ENCODE results near the gene RHBDL1.
"Not testable (repeated sequence)": the region's sequence is repeated elsewhere in the genome, so short reads cannot be mapped to it uniquely, and the experiment has no call there.

RHBDL1 gene

GRCh38 chr16:686459-687260 lies 11.2 kb downstream of the RHBDL1 start:
- DNase-seq (ENCODE audit: insufficient read length, low spot score) (no peak), FAIRE-seq (no peak)
- no peak for TF ChIP-seq POLR2A (IDR thresholded peaks at IDR 0.05; ENCODE audit: low read depth, low read length)

GRCh38 chr16:687499-687898 lies 12.0 kb downstream of the RHBDL1 start:
- DNase-seq (ENCODE audit: insufficient read length, low spot score), result no peak

GRCh38 chr16:689175-689897 lies 13.9 kb downstream of the RHBDL1 start:
- DNase-seq (ENCODE audit: insufficient read length, low spot score), result no peak
- no peak for FAIRE-seq
- no peak for TF ChIP-seq POLR2A (IDR thresholded peaks at IDR 0.05; ENCODE audit: low read depth, low read length)

More at GRCh38 chr16:687499-687898, 12.0 kb downstream of the RHBDL1 start:
- FAIRE-seq, result no peak
- no peak for TF ChIP-seq POLR2A (IDR thresholded peaks at IDR 0.05; ENCODE audit: low read depth, low read length)

DNA sequence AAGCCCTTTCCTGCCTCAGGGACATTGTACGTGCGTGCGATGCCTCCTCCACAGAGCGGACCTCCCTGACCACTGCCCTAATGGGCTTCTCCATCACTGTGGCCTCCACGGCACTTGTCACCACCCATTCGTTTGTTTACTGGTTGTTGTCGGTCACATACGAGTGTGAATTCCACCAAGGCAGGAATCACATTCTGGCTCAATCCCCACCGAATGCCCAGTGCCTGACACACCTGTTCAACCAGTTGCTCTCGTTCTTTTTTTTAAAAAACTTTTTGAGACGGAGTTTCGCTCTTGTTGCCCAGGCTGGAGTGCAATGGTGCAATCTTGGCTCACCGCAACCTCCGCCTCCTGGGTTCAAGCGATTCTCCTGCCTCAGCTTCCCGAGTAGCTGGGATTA lies 15.8 kb downstream of the RHBDL1 start:
- DNase-seq (ENCODE audit: insufficient read length, low spot score); FAIRE-seq: not testable (repeated sequence)

- TF ChIP-seq POLR2A (IDR thresholded peaks at IDR 0.05; ENCODE audit: low read depth, low read length), result no peak
- no peak for FAIRE-seq
- DNase-seq (ENCODE audit: insufficient read length, low spot score), result no peak
Measured at GRCh38 chr16:692356-693108, 17.1 kb downstream of the RHBDL1 start.

DNA sequence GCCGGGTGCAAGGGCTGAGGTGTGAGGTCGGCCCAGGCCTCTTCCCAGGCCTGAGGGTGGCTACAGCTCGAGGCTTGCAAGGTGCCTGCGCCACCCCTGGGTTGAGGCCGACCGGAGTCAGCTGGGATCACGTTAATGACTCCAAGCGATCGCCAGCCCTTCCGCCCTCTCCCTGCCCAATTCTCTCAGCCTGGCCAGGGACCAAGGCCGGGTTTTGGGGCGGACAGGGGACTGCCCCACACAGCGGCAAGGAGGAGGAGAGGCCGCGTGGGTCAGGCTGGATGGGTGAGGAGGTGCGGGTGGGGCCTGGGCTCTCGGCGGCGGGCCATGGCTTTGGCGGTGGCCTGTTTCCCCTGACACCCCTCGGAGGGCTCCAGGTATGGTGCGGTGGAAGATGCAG lies 17.9 kb downstream of the RHBDL1 start:
- DNase-seq (ENCODE audit: insufficient read length, low spot score) (no peak), FAIRE-seq (no peak)
- no peak for TF ChIP-seq POLR2A (IDR thresholded peaks at IDR 0.05; ENCODE audit: low read depth, low read length)

- no peak for TF ChIP-seq POLR2A (IDR thresholded peaks at IDR 0.05; ENCODE audit: low read depth, low read length)
- FAIRE-seq (no peak), DNase-seq (ENCODE audit: insufficient read length, low spot score) (no peak)
Measured at GRCh38 chr16:693766-694165, 18.3 kb downstream of the RHBDL1 start.

DNA sequence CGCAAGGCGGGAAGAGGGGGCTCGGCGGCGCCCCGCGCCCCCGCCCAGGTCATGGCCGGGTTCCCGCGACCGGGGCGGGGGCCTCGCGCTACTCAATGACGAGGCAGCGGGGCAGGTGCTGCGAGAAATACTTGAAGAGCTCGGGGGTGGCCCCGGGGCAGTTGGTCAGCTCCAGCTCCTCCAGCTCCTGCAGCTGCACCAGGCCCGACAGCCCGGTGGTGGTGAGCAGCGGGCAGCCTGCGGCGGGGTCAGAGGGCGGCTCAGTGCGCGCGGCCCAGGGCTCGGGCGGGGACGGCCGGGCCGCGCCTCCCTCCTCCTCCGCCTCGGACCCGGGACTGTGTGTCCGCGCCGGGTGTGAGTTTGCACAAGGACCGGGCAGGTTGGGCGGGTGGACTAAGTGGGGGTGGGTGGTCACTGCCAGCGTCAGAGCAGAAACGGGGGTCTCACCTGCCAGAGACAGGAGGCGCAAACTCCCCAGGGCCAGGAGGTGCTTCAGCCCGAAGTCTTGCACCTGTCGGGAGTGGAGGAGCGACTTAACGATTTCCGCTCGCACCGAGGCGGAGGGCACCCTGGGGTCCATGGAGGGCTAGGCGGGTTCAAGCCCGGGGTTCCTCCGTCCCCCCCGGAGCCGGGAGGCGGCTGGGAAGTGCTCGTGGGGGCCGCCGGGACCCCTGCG lies 18.9 kb downstream of the RHBDL1 start:
- DNase-seq (ENCODE audit: insufficient read length, low spot score), result no peak
- FAIRE-seq, result no peak
- no peak for TF ChIP-seq POLR2A (IDR thresholded peaks at IDR 0.05; ENCODE audit: low read depth, low read length)

GRCh38 chr16:694863-695354 lies 19.4 kb downstream of the RHBDL1 start:
- FAIRE-seq (no peak), DNase-seq (ENCODE audit: insufficient read length, low spot score) (no peak)
- TF ChIP-seq POLR2A (IDR thresholded peaks at IDR 0.05; ENCODE audit: low read depth, low read length), result no peak

GRCh38 chr16:695355-696089 lies 20.1 kb downstream of the RHBDL1 start:
- DNase-seq (ENCODE audit: insufficient read length, low spot score) (no peak), FAIRE-seq (no peak)
- no peak for TF ChIP-seq POLR2A (IDR thresholded peaks at IDR 0.05; ENCODE audit: low read depth, low read length)

DNA sequence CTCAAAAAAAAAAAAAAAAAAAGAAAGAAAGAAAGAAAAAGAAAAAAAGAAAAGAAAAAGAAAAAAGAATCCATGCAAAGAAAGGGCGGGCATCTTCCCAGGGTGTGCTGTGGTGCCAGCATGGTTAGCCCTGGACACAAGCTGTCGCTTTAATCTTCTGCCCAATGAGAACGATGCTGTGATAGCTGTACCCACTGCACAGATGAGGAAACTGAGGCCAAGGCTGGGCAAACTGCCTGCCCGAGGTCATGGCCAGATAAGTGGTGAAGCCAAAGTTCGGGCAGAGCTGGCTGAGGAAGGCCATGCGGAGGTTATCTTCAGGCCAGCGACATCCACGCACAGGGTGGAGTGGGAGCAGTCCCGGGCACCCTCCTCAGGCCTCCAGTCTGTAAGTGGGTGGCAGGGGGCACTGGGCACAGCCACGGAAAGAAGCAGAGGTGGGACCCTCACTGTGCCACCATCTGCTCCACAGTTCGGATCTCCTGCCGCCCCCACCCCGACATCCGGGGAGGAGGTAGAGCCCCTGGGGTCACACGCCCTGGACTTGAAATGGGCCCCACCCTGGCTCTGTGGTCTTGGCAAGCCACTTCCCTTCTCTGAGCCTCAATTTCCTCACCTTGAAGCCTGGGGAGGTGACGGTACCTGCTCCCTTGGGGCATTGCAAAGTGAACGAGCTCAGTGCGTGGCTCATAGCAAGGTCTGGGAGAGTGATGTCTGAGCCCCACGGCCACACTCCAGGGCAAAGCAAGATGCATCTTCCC lies 23.6 kb downstream of the RHBDL1 start:
- FAIRE-seq (no peak), DNase-seq (ENCODE audit: insufficient read length, low spot score) (no peak)
- no peak for TF ChIP-seq POLR2A (IDR thresholded peaks at IDR 0.05; ENCODE audit: low read depth, low read length)

Data from H54 (cell line).